HG03045 (cell line): Measurements from ENCODE around the gene ATG101.

Experiments used
- ATAC-seq: cut with Tn5 transposase; IDR thresholded peaks from one replicate; pipeline ENCODE4 v1.9.1; 2021; ENCODE audit warnings: mild to moderate bottlenecking, moderate library complexity; ENCODE audit not compliant: unreplicated experiment

The ATG101 gene

DNA sequence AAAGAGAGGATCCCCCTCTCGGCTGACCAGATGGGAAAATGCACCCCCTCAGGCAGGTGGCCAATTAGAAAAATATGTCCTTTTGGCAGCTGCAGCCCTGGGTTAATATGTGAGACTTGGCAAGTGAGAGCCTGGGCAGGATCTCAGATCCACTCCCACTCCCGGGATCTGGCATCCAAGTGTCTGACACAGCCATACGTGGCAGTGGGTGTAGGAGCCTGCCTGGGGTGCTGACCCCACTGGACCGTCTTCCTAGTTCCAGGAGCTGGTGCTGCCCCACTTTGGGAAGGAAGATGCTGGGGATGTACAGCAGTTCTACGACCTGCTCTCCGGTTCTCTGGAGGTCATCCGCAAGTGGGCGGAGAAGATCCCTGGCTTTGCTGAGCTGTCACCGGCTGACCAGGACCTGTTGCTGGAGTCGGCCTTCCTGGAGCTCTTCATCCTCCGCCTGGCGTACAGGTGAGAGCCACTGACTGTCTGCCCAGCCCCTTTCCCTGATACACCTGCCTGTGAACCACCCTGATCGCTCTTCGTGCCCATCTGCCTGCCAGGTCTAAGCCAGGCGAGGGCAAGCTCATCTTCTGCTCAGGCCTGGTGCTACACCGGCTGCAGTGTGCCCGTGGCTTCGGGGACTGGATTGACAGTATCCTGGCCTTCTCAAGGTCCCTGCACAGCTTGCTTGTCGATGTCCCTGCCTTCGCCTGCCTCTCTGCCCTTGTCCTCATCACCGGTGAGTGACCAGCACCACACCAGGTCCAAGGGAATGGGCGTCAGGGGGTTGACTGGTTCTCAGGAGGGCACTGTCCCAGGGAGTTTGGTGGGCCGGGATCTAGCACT, 12.8 kb upstream of the ATG101 start:
- ATAC-seq, result no peak

DNA sequence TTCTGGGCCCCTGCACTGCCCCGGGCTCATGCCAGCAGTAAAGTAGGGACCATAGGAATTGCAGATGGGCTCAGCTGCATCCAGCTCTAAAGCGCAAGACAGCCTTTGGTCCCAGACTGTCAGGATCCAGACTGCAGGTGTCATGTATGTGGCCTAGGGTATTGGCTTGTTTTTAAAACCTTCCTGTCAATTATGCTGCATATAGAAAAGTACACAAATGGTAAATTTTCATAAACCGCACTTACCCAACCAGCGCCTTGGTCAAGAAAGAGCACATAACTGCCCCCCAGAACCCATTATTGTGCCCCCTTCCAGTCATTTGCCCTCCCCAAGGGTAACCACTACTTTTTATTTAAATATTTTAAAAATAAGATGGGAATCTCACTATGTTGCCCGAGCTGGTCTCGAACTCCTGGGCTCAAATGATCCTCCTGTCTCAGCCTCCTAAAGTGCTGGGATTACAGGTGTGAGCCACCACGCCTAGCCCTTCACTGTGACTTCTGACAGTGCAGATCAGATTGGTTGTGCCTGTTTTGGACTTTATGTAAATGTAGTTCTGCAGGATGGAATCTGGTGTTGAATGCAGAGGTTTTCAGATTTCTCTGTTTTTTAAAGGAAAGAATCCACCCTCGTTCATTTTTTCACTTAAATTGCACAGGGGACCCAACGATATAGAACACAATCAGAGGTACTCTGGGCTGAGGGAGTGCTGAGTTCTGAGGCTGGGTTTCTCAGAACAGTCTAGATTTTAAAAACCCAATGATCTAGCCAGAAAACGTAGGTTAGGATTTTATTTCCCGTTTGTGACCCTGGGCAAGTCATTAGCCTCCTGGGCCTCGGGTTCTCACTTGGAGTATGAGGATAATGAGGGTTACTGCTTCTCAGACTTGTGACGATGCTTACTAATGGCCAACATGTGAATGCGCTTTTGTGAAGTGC, 11.9 kb upstream of the ATG101 start:
- ATAC-seq, result no peak

DNA sequence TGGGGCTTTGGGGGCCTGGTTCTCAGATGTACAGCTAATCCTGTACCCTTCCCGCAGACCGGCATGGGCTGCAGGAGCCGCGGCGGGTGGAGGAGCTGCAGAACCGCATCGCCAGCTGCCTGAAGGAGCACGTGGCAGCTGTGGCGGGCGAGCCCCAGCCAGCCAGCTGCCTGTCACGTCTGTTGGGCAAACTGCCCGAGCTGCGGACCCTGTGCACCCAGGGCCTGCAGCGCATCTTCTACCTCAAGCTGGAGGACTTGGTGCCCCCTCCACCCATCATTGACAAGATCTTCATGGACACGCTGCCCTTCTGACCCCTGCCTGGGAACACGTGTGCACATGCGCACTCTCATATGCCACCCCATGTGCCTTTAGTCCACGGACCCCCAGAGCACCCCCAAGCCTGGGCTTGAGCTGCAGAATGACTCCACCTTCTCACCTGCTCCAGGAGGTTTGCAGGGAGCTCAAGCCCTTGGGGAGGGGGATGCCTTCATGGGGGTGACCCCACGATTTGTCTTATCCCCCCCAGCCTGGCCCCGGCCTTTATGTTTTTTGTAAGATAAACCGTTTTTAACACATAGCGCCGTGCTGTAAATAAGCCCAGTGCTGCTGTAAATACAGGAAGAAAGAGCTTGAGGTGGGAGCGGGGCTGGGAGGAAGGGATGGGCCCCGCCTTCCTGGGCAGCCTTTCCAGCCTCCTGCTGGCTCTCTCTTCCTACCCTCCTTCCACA, 11.0 kb upstream of the ATG101 start:
- no peak for ATAC-seq

DNA sequence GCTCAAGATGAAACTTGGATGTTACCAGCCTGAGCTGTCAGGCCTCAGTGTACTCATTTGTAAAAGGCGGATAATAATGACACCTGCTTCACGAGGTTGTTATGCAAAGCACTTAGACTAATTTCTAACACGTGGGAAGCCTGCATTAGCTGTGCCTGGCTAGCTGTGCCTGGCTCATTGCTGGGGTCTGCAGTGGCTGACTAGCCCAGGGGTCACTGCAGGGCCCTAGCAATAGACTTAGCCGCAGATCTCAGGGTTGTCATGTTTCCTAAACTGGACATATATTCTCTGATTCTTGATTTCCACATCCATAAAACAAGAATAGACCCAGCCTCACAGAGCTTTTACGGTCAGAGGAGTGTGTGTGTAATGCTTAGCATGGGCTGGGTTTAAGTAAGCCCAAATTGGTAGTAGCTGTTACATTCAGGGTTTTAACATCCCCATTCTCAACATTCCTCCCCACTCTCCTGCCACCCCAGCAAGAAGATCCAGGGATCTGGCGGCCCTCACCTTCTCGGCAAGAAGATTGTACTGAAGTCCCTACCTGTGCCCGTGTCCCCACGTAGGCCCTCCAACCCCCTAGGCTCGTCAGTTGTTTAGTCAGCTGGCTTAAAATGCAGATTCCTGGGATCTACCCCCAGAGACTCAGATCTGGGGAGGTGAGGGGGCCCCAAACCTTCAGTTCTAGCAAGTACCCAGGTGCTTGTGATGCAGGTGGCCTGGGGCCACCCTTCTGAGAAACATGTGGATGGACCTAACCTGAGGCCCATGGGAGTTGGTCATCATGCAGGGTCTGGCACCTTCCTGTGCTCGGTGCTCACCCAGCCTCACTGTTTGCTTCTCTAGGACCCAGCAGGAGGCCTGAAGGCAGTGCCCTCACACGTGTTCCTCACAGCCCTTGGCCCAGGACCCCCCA, 9.9 kb upstream of the ATG101 start:
- no peak for ATAC-seq

DNA sequence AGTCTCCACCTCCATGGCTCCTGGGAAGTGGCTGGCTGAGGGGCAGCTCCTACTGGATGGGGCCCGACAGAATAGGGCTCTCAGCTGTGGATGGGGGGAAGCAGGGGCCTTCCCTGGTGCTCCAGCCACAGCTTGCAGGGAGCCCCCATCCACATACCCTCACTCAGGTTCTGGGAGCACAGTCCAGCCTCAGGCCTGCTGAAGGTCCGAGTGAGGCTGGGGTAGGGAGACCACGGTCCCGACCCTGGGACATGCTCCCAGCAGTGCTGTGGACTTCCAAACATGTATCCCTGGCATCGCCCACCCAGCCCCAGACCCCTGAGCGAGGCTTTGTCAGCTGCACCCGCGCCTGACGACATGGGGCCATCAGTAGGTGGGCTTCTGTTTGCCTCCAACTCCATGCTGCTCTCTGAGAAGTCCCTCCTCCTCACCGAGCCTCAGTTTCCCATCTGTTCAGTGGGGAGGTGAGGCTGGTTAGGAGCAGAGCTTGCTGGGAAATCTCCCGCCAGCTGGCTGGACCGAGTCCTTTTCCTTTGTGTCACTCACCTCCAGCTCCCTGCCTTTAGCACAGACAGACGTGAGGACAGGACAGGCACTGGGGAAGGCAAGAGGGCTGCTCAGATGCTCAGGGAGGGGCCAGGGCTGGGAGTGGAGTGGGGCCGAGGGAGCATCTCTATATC, 9.1 kb upstream of the ATG101 start:
- no peak for ATAC-seq

DNA sequence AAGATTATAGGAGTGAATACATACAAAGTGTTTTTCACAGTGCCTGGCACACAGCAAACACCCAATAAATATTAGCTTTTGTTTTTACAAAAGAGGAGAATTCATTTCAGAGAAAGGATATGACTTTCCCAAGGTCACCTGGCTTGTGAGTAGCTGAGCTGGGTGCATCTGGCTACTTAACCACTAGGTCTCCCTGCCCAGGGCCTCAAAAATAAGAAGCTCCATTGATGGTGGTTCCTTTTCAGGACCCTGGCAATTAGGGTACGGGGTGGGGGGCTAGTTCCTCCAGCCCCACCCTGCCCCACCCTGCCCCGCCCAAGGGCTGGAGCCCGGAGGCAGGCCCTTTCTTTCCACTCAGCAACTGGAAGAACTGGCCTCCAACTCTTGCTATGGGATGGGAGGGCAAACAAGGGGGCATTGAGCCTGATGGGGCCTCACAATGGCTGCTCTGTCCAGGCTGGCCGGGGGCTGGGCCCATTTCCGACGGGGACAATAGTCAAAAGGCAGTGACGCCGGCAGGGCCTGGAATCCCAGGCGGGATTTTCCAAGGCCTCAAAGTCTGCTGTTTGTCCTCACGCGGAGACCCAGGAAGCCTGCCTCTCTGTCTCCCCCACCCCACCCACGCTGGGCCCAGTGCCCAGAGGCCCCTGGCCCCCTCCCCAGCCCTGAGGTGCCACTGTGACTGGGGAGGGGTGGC, 8.2 kb upstream of the ATG101 start:
- no peak for ATAC-seq

DNA sequence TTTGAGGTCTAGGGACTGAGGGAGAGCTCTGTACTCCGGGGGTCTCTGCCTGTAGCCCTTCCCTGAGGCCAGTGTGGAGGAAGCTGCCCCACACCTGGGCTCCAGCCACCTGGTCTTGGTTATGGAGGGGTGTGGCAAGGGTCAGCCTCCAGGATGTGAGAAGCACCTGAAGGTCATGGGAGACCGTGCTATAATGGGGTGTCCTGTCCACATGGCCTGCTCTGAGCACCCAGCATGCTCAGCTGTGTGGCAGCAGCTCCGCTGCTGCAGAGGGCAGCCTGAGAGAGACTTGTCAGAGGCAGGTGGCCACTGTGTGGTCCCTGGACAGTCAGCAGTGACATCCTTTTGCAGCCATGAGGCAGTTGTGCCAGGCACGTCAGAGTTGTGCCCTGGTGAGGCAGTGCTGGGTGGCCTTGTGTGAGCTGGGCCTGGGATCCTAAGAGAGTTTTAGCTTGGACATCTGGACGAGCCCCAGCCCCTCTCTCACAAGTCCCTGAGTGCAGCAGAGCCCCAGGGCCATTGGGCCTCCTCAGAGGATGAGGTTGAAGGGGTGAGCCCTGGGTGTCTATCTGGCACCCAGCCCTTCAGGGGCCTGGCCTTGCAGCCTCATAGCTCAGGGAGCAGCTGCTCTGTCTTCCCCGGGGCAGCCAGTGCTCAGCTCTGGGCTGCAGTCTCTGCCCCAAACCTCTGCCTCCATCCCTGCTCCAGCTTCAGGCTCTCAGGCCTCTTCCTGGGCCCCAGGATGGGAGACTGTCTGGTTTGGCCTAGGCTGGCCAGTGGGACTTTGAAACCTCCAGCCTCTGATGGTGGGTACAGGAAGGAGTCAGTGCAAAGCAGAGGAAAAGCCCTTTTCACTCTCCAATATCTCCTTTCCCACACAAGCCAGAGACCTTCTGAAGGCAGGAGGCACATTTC, 7.4 kb upstream of the ATG101 start:
- ATAC-seq, result no peak

DNA sequence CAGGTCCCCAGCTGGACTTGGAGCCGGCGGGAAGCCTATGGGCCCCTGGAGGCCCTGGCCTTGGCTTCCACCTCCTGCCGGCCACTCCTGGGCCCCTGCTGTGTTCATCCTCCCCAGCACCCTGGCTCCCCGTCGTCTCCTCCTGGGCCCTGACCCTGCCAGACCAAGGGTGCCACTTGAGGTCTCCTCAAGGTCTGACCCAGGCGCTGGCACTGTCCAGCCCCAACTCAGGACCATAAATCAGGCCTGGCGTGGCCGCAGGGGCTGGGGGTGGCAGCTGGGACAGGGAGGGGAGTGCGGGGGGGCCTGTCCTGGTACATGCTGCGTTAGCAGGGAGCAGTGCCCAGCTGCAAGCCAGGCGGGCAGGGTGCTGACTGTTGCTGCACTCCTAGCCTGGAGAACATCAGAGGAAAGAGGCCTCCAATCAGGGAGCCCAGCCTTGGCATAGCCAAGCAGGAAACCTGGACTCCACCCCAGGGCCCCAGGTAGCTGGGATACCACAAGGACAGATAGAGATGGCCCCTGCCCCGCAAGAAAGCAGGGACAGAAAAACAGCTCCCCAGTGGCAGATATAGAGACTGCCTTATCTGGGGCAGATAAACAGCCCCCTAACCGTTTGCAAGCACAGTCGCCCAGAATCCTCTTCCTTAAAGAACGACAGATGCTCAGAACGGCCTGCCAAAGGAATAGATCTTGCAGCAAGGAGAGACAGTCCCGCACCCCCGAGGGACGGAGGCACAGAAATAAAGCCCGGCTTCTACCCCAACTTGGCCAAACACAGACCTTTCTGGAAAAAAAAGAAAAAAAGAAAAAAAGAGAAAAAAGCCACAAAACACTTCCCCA, 6.5 kb upstream of the ATG101 start:
- no peak for ATAC-seq

DNA sequence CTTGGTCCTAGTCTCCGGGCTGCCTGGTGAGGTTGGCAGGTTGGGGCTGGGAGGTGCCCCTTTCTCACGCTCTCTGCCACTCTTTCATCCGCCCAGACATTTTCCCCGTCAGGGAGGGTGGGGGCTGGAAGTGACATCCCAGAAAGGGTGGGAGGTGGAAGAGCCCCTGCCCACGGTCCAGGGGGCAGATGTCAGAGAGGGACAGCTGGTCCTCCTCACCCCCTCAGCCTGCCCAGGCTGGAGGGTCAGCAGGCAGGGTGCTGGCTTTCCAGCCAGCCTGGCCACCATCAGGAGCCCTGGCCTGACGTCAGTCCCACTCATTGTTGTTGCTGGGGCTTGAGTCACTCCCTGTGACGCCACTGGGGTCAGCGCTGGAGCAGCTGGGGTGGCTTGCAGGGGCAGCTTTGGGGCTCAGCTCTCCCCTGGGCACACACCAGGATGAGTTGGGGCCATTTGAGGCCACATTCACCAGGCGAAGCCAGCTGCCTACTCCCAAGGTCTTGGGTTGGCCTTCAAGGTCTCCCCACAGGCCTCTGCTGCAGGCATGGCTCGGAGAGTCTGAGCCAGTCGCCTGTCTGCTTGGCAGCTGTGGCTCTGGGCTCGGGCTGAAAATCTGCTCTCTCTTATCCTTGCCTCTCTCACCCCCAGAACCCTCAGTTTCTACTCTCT, 5.7 kb upstream of the ATG101 start:
- no peak for ATAC-seq

DNA sequence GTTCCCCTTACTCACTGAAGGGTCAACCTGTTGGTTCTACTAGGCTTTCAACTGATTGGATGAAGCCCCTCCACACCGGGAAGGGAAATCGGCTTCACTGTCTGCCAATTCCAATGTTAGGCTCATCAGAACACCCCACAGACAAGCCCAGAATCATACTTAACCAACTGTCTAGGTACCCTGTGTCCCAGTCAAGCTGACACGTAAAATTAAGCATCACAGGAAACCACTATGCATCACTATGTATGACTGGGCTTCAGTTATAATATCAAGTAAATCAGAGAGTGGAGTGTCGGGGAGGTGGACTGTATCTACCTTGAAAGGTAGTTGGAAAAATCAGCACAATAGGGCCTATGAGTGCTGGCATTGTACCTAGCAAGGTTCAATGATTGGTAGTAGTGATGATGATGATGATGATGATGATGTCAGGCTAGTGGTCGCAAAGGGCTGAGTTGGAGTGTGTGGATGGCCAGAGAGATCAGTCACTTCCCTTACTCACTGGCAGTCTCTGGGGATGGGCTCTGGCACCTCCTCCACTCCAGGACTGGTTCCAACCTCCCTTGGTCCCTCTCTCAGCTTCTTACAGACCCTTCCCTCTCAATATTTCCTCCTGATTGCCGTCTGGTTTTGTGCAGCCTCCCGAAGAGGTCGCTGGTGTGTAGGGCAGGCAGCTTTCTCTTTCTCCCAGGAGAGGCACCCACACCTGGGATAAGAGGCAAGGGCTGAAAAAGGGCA, 3.3 kb upstream of the ATG101 start:
- no peak for ATAC-seq

DNA sequence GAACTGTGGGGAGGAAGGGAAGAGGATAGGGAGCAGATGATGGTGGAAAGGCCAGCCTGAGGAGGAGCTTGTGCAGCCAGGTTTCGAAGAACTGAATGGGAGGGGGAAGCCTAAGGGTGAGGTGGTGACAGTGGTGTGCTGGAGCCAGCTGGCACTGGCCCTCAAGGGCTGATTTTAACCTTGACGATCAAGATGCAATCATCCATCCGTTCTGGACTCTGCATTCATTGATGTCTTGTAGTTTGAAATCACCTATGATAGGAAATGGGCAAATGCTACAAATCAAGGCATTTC, 2.8 kb upstream of the ATG101 start:
- no peak for ATAC-seq

DNA sequence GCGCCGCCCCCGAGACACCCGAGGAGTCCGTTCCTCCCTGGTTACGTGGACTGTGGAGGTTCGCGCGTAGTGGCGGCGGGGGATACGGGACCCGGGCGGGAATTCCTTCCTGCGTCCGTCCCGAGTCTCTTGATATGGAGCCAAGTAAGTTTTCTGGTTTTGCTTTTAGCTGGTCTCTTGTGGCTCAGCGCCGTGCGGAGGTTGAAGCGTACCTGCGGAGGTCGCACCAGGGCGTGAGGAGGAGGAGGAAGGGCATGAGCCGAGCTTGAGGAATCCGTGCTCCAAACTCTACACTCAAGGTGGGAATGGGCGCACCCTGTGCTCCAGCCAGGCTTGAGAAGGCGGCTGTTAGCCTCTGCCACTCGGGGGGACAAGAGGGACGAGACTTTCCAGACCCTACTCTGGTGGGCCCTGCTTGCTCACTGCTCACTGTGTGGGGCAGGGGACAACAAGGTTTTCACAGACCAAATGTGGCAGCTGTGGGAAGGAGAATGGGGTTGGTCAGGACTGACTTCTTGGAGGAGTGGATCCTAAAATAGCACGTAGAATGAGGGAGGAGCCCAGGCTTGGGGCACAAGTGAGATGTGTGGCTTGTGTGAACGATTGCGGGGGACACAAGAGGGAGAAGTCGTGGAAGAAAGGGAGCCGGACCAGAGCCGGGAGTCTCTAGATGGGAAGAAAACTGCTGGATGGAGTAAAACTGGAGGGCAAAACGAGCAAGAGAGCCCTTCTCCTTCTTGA, 577 bp downstream of the ATG101 start:
- no peak for ATAC-seq

DNA sequence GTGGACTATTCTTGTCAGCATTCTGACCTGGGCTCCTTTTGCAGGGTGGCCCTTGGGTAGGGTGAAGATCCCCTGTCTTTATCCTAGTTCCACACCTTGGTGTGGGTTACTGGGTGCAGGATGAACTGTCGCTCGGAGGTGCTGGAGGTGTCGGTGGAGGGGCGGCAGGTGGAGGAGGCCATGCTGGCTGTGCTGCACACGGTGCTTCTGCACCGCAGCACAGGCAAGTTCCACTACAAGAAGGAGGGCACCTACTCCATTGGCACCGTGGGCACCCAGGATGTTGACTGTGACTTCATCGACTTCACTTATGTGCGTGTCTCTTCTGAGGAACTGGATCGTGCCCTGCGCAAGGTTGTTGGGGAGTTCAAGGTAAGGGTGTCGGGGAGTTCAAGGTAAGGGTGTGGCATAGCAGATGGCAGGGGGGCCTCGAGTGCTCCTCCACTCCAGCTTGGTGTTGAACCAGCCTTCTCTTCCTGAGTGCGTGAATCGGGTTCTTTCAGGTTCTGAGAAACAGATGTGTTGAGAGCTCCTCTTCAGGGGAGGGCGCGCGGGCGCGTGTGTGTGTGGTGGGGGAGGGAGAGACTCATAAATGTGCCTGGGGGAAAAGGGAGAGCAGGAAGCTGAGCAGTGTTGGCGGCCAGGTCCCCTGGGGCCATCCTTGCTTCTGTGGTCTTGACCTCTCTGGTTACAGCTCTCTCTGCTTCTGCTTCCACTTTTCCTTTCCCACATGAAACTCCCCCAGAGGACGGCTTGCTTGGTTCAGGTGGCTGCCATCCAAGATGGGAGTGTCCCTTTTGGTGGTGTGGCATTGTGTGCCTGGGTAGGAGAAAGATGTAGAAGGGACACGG, 4.0 kb downstream of the ATG101 start:
- no peak for ATAC-seq

DNA sequence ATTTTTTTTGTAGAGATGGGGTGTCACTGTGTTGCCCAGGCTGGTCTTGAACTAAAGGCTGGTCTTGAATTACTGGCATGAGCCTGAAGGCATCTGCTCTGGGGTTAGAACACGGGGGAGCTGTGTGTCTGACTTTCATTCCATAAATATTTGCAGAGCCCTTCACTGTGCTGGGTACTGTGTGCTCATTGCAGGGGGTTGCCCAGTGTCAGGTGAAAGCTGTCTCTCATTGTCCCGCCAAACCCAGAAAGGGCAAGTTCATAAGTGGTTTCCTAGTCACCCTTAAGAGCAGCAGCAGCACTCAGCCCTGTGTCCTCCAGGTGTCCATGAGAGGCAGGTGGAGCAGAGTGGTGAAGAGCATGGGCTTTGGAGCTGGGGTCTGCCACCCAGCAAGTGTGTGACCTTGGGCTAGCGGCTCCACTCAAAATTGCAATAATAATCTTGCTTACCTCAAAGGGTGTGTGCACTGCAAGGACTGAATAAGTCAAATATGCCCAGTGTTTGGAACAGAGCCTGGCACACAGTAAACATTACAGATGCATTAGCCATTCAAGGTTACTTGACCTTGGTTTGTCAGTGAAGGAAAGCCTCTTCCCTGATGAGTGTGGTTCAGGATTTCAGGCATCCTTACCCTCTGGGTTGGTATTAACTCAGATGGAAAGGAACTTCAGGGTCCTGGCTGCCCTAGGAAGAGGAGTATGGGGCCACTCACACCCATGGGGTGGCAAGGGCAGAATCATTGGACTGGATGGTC, 5.4 kb downstream of the ATG101 start:
- no peak for ATAC-seq
